ENCODE results near the gene CC2D2B.

GRCh38 chr10:96046546-96046945, 138.8 kb downstream of the CC2D2B start:
- TF ChIP-seq CTCF (IDR thresholded peaks at IDR 0.05) (no peak), POLR2A (IDR thresholded peaks at IDR 0.05) (no peak)
